Right ventricle myocardium inferior (tissue), 1 donor: Measurements from ENCODE around the gene DNAJA3. TPM values are rescaled to one million over a fixed set of nuclear protein-coding genes. Genes with fewer than 3 reads are reported as not detected.

ENCODE experiments used
- ATAC-seq: fragments of 200-7000 bp; cut with Tn5 transposase; one replicate; pipeline ENCODE4 v1.9.1; 2020; ENCODE audit warnings: mild to moderate bottlenecking, moderate library complexity
- DNase-seq: peaks from one replicate; pipeline ENCODE4 v3.0.0; 2021; ENCODE audit errors: missing footprints
- intact Hi-C: fragments of 100-400 bp; cut with DNase I; formaldehyde crosslinking; loops from one replicate; pipeline ENCODE4 v1.11.0; 2022
- total RNA-seq: library from RNA; stranded (reverse); fragmentation: NEBNext Ultra II Directional; extraction: Animal tissue kit (Norgen Biotek cat#: 25700); gene quantifications from one replicate; pipeline ENCODE4 v1.2.1, GENCODE V29; 2021
- donor health status: DM: no; HTN: yes; CAD: no; lungs with severe emphysema.

The DNAJA3 gene
- total RNA-seq, 1 donor from 2014 or later, result 71.4 TPM

DNA sequence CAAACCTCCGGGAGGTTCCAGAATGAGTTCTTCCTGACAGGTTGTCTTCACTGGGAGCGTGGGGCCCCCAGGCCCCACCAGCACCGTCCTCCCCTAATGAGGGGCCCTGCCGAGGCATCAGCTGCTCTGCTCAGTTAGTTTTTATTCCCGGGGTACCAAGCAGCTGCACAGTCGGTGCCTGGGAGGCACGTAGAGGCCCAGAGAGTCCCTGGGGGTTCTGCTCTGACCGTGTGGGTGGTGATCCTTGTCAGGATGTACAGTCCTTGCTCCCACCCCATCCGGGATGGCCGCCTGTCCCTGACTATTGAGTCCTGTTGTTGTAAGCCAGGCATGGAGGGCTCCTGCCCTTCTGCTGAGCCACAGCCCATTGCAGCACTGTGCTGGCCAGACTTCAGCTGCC is 30.3 kb downstream of the DNAJA3 start:
- no peak for DNase-seq
- intact Hi-C loops, result no loop called here
- ATAC-seq, result no peak

DNA sequence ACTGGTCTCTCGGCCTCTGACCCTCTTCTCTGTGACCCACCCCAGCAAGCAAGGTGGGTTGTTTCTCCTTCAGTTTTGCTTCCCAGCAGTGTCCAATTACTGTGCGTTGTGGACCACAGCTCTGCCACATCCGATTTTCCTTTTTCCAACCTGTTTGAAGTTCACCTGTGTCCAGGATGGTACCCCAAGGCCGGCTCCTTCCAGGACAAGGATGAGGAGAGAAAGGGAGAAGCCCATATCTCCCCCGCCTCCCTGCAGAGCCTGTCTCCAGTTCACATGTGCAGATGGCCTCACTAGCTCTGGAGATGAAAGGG is 35.2 kb downstream of the DNAJA3 start:
- intact Hi-C loops, result no loop called here
- DNase-seq, result no peak
- ATAC-seq, result no peak

DNA sequence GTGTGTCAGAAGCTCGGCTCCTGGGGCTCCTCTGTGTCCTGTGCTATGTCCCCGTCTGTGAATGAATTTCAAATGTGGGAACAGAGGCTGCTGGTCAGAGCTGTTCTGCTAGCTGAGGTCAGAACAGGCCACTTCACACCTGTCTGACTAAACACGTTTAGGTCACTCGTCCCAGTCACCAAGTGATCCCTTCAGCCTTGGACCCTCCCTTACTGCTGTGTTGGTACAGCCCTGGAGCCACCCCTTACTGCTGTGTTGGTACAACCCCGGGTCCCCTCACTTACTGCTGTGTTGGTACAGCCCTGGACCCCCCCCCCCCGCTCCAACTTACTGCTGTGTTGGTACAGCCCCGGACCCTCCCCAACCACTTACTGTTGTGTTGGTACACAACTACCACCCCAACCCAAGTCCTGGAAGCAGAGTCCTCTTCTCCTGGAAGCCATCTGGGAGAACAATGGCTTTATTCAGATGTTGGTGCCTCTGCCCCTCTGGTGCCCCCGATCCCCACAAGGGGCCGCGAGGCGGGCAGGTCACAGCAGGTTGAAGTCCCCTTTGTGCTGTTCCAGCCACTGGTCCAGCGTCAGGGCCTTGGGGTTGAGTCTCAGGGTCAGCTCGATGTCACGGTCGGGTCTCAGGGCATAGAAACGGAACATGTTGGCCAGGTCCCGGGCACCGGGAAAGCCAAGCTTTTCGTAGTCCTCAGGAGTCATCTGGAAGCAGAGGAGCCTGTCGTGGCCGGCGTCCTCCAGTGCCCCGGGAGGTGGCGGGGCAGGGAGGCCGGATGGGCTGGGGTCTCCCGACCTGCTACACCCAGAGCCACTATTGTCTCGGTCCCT is 35.8 kb downstream of the DNAJA3 start:
- no peak for DNase-seq
- intact Hi-C loops, result no loop called here
- no peak for ATAC-seq

DNA sequence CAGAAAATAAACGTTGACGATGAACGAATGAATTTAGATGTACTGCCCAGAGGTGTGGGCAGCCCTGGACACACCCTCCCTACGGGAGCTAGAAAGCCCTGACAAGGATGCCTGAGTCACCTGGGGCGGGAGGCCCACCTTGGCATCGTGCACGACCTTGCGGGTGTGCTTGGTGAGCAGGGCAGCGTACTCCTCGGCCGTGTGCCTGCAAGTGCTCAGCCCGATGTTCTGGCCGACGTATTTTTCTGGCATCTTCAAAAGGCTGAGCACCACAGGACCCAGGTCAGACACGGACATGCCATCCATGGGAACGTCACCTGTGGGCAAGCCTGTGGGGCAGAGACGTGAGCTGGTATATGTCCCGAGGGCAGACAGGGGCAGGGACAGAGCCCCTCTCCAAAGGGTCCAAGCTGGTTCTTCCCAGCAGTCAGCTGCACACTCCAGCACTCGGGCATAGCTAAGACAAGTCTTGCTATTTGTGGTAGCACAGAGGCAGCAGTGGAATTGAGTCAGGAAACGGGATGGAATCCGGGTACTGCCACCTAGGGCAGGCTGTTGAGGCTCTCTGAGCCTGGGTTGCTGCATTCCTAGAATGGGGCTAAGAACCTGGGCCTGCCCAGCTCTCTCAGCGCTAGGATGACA is 38.0 kb downstream of the DNAJA3 start:
- intact Hi-C loops, result no loop called here
- DNase-seq (no peak), ATAC-seq (no peak)

DNA sequence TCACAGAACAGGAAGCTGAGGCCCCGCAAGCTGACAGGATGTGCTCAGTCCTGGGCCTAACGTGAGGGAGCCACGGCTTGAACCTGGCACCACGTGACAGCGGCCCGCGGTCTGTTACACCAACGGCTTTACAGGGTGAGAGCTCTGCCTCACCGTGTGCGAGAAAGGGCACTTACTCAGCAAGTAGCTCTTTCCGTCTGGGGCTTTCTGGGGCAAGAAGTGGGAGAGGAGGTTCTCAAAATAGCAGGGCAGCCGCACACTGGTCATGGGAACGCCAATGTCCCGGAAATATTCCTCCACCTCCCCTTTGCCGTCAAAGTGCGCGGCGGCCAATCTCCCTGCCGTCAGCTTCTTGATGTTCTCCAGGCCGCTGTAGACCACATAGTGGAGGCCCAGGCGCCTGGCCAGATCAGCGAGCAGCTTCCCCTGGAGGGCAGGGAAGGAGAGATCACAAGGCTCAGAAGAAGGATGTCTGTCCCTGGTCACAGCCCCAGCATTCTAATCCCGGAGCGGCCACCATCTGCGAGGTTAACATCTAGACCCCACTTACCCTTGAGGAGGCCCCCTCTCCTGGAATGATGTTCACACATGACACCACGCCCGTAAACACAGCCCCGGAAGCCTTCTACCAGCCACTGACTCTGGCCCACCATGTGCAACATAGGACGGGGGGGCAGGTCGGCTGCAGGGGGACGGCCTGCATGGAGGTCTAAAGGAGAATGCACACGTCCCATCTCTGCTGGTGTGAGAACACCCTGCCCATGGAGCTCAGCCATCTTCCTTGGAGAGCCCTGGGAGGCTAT is 40.5 kb downstream of the DNAJA3 start:
- peak; percentile 84 for DNase-seq
- peak; percentile 82 for ATAC-seq
- intact Hi-C loops, result no loop called here

DNA sequence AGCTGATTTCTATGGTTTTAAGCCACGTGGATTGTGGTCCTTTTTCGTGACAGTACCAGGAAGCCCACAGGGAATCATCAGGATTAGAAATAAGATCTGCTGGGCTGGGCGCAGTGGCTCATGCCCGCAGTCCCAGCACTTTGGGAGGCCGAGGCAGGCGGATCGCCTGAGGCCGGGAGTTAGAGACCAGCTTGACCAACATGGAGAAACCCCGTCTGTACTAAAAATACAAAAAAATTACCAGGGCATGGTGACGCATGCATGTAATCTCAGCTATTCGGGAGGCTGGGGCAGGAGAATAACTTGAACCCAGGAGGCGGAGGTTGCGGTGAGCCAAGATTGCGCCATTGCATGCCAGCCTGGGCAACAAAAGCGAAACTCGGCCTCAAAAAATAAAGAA is 42.2 kb downstream of the DNAJA3 start:
- DNase-seq, result no peak
- no peak for ATAC-seq
- intact Hi-C loops, result no loop called here

DNA sequence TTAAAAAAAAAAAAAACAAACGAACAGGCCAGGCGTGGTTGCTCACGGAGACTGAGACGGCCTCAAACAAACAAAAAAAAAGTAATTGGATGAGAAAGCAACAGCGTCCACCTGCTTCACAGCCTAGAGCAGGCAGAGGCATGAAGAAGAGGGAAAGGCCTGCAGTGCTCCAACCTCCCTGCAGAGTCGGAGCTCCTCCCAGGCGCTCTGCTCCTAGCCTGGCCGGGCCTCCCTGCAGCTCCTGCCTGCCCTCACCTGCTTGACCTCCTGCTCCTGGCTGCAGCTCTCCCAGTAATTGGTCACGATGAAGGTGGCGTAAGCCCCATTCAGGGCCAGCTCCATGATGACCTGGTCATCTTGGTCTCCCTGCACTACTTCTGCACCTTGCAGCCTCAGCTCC is 43.3 kb downstream of the DNAJA3 start:
- intact Hi-C loops, result no loop called here

DNA sequence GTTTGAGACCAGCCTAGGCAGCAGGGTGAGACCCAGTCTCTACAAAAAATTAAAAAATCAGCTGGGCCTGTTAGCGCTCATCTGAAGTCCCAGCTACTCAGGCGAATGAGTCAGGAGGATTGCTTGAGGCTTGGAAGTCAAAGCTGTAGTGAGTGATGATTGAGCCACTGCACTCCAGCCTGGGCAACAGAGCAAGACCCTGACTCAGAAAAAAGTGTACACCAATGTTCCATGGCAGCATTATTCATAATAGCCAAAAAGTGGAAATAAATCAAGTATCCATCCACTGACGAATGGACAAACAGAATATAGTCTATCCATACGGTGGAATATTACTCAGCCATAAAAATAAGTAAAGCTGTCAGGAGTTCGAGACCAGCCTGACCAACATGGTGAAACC is 46.2 kb downstream of the DNAJA3 start:
- ATAC-seq (no peak), DNase-seq (no peak)
- intact Hi-C loops, result no loop called here

More for the DNA sequence above, 43.3 kb downstream of the DNAJA3 start:
- no peak for ATAC-seq
- no peak for DNase-seq

DNA sequence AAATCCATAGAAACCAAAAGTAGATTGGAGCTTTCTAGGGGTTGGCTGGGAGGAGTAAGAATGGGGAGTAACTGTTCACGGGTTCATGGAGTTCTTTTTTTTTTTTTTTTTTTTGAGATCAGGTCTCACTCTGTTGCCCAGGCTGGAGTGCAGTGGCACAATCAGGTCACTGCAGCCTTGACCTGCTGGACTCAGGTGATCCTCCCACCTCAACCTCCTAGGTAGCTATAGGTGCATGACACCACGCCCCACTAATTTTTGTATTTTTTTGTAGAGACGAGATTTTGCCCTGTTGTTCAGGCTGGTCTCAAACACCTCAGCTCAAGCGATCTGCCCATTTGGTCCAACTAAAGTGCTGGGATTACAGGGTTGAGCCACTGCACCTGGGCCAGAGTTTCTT is 47.2 kb downstream of the DNAJA3 start:
- DNase-seq, result no peak
- intact Hi-C loops, result no loop called here
- ATAC-seq, result no peak

DNA sequence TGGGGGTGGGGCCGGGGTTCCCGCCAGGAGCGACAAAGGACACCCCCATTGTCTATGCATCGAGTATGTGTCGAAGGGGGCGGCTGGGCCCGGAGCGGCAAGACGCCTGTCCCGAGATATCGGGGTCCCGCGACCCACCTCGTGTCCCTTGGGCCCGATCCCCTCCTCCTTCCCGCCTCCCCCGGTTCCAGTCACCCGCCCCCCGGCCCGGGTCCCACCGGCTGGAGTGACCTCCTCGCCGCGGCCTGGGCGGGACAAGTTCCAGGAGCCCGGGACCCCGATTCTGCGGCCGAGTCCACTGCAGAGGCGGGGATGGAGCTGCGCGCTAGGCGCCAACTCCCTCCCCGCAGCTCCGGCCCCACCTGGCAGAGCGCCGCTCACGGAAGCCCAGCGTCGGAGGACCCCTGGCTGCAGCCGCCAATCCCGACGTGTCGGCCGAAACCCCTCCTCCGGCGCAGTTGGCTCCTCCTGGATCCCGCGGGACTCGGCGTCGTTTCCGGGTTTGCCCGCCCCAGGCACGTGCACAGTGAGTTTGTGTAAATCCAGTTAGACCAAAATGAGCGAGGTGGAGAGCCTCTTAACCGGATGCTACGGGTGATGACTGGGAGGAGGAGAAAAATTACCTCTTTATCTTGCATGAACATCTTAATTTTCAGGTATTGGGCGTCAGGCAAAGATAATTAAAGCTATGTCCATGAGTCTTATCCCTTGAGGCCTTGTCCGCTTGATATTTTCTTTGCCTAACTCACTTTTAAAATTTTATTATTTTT is 48.7 kb downstream of the DNAJA3 start, which contains the start of gene NMRAL1:
TSS of gene NMRAL1 (minus strand) at position 434 of the 770 bp plus-strand sequence. CDS start 493 bp downstream, outside the sequence.
- ATAC-seq, result peak; percentile 50
- peak; percentile 94 for DNase-seq
- intact Hi-C loops, result no loop called here

DNA sequence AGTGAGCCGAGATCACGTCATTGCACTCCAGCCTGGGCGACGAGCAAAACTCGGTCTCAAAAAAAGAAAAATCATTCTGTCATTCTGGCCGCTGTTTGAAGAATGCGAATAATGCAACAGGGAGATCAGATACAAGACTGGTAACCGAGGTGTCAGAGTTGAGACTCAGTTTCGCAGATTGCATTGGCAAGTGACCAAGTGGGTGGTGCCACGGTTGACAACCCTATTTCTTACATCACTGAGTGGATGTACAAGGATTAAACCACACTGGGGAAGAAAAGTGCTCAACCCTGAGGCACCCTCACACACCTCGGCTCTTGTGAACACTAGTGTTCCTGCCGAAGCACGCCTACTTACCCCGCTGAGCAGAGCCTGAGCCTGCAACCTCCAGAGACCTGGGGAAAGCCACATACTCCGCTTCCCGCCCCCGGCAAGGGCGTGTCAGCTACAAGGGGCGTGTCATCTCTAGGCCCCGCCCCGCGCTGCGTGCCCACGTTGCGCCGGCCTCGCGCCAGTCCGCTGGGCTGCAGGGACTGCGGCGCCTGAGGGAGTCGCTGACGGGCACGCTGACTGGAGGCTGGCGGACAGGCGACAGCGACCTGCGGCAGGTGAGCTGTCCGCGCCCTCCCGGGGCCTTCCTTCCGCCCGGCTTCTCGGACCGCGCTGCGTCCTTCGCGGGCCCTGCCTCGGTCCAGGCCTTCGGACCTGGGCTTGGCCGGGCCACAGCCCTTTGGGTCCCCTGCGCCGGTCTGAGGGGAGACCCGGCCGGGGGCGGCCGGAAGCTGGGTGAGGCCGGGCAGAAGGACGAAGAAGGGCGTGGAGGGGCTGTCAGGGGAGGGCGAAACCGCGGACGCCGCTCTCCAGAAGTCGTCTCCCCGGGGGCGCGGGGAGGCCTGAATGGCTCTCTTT is 50.5 kb downstream of the DNAJA3 start, which contains the start of gene HMOX2:
TSS of gene HMOX2 (plus strand) at position 519 of the 909 bp plus-strand sequence. CDS start 29,127 bp downstream, outside the sequence.
- intact Hi-C loops, result loop anchor here (5.0 kb wide), 1 partner anchor 36 kb away; no protein-coding TSS in a partner anchor
- ATAC-seq (peak; percentile 95), DNase-seq (peak; percentile 97)

DNA sequence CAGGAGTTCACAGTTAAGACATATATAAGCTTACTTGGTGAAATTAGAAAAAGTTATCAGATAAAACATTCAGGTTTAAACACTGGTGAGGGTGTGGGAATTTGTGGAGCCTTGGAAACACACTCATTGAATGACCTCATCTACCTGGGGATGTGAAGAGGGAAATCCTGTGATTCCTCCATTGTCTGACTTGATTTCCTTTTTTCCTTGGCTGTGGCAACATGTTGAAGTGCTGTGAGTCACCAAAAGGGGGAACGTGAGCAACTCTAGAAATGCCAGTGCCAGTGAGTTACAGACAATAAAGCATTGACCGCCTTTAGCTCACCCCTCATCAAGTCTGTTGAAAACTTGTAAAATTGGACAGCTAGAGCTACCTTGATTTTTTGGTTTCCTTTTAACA is 52.3 kb downstream of the DNAJA3 start:
- intact Hi-C loops, result loop anchor here (5.0 kb wide), 1 partner anchor 34 kb away; no protein-coding TSS in a partner anchor
- ATAC-seq (no peak), DNase-seq (no peak)

DNA sequence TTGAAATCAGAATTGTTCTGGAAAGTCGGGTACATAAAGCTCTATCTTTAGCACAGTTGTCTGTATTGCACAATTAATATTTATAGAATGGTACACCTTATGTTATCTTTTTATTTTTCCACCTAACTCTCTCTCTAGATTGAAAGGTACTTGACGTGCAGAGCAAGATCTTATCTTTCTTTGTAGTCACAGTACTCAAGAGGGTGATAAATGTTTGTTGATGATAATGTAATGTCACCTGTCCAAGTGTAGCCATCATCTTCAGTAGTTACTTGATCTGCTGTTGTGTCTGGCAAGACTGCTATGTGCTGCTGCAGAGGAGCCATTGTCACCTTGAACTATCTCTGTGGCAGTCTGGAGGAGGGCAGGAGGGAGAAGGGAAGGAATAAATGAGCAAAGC is 55.9 kb downstream of the DNAJA3 start:
- ATAC-seq, result no peak
- intact Hi-C loops, result no loop called here

DNA sequence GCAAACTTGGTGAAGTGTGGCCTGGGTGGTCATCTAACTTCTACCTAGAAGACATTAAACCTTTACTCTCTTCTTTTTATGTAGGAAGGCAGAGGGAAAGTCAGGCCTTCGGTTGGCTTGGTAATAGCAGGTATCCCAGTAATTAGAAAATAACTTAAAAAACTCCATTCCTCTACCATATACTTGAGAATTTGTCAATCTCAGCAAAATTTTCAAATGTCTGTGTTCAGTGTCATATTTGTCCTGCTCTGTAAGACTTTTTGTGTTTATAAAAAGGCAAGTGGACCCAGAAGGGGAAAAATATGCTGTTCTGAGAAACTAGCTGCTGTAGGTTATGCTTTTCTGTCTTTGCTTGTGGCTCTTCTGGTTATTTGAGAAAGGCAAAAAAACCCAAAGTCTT is 56.3 kb downstream of the DNAJA3 start:
- ATAC-seq, result no peak
- intact Hi-C loops, result no loop called here
- DNase-seq, result no peak

More for the DNA sequence above, 55.9 kb downstream of the DNAJA3 start:
- no peak for DNase-seq

DNA sequence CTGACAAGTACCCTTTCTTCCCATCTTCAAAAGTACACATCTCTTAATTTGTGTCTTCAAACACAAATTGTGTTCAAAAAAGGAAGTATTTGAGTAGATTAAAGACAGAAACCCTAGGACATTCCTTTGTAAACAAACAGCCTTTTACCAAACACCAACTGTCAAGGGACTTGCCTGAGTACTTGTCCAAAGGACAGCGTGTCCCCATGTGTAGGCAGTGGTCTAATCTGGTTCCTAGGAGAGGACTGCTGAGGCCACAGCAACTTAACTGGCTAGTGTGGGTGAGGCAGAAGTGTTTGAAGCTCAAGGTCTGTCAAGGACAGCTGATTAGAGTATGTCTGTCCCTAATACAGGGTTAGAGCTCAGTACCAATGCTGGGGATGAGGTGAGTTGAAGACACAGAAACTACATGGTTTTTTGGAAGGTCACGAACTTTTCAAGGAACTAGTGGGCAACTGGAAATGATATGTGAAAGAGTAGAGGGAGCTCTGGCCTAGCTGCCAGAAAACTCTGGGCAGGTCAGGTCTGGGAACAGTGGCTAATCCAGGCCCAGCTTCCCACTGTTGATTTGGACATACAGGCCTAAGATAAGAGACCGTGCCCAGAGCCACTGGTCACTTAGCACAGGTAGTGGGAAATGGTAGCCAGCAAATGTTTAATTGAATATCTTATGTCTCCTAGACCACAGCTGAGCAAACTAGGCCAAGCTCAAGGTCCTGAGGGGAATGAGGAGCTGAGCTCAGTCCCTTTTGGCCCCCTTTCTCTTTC is 60.6 kb downstream of the DNAJA3 start:
- DNase-seq, result no peak
- intact Hi-C loops, result no loop called here
- peak; percentile 95 for ATAC-seq

DNA sequence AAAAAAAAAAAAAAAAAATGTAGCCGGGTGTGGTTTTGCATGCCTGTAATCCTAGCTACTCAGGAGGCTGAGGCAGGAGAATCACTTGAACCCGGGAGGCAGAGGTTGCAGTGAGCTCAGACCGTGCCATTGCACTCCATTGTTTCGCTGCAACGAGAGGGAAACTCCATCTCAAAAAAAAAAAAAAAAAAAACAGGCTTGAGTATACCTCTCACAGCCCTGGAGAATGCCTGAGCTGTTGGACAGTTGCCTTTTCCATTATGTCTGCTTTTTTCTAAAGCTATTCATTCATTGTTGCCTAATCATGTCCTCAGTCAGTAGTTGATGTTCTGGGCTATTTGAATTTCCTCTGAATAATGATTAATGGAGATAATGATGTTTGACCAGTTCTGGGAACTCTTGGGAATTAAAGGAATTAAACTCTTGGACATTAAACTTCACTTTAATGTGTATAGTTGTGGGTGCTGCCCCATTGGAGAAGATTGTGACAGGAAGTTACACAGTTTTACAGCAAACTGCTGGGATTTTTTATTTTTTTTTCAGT is 62.4 kb downstream of the DNAJA3 start:
- intact Hi-C loops, result no loop called here
- ATAC-seq, result no peak
- DNase-seq, result no peak

DNA sequence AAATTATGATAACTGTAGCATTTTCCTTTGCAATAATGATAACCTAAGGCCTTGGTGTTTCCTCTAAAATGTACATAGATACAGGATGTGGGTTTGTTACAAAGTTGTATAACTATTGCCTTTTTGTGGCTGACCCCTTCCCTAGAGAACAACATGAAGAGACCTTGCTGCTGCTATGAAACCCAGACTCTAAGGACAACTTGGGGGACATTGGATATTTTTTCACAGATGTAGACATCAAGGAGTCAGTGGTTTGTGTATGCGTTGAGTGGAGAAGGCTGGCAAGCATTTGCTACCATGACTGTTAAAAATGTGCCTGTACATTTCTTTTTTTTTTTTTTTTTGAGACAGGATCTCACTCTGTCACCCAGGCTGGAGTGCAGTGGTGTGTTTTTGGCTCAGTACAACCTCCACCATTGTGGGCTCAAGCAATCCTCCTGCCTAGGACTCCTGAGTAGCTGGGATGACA is 62.9 kb downstream of the DNAJA3 start:
- intact Hi-C loops, result no loop called here
- no peak for ATAC-seq
- DNase-seq, result no peak
